ENCODE results near the gene SLC25A19. TPM values are rescaled to one million over a fixed set of nuclear protein-coding genes. Genes with fewer than 3 reads are reported as not detected.

The SLC25A19 gene
- total and polyA plus RNA-seq, 10 of the 15 experiments (the other 5 are each of a cell fraction or from before 2014, with no cell fraction given), result 32.9 to 91.6 (median 53.7) TPM

GRCh38 chr17:75270218-75270965, 18.8 kb downstream of the SLC25A19 start (continued):
- no peak for TF ChIP-seq ZBTB33 (IDR thresholded peaks at IDR 0.05)
- no peak for TF ChIP-seq ZNF622 (IDR thresholded peaks at IDR 0.05)
- TF ChIP-seq RB1 (IDR thresholded peaks at IDR 0.05; ENCODE audit: borderline replicate concordance), result no peak
- TF ChIP-seq BRCA1 (IDR thresholded peaks at IDR 0.05; ENCODE audit: low read depth, low read length), result no peak
- TF ChIP-seq NBN (IDR thresholded peaks at IDR 0.05), result no peak

GRCh38 chr17:75269844-75270217, 19.4 kb downstream of the SLC25A19 start:
- FAIRE-seq (no peak), ATAC-seq (peak; percentile 3), DNase-seq (ENCODE audit: low read depth, low spot score) (no peak)
- Histone ChIP-seq H3K4me2 (ENCODE audit: control insufficient read depth, insufficient read depth) (peak overlapping the region; percentile 81), H3K9me3 (replicated peaks; ENCODE audit: control insufficient read depth, insufficient read depth, low read length) (no peaks in the 10 kb centered on the region), H3K4me3 (peak overlapping the region; percentile 77), H3K4me1 (ENCODE audit: control insufficient read depth, insufficient read depth, low read length) (peaks cover 24% of the 10 kb centered on the region), H3K27me3 (replicated peaks in 1 of 2; ENCODE audit: control insufficient read depth in 2 of 2, insufficient read depth in 2 of 2, low read length in 1 of 2) (no peaks in the 10 kb centered on the region), H3K27ac (ENCODE audit: control insufficient read depth, insufficient read depth) (peak overlapping the region; percentile 85), H3K9ac (ENCODE audit: control insufficient read depth, insufficient read depth, low read length) (peak overlapping the region; percentile 83), H3K36me3 (ENCODE audit: control insufficient read depth in 2 of 2, insufficient read depth in 2 of 2, low read length in 1 of 2) (peaks cover 16 to 24% of the 10 kb centered on the region in 2 experiments; a peak in 3 of 4 replicates), H3K79me2 (ENCODE audit: control insufficient read depth, insufficient read depth, low read length) (peaks cover 32% of the 10 kb centered on the region), H4K20me1 (ENCODE audit: control insufficient read depth, insufficient read depth) (no peaks in the 10 kb centered on the region), H2AFZ (ENCODE audit: control insufficient read depth, low read depth, low read length) (peak overlapping the region; percentile 54)
- SMC1A ChIA-PET (ENCODE audit: uncharacterized antibody, unreplicated experiment), result interaction anchor here (0.7 to 2.8 kb wide), 16 partner anchors 8 to 156 kb away, joined by 3 to 24 read pairs (median 6); partner anchors contain the start of genes GGA3, GRB2, MRPS7 and NUP85
- RAD21 ChIA-PET (ENCODE audit: unreplicated experiment), result interaction anchor here (0.6 to 4.8 kb wide), 15 partner anchors 8 to 308 kb away, joined by 3 to 68 read pairs (median 10); partner anchors contain the start of genes GGA3, GRB2, MRPS7 and NUP85
- no peak for TF ChIP-seq PBX3 (IDR thresholded peaks at IDR 0.05; ENCODE audit: insufficient replicate concordance, low read depth, low read length)
- TF ChIP-seq ATF2 (IDR thresholded peaks at IDR 0.05; ENCODE audit: low read length), result no peak
- 27% methylated on average over 5 of the region's 6 CpGs for WGBS (ENCODE audit: insufficient coverage, insufficient replicate concordance, low lambda C conversion rate, missing lambda C conversion rate)
- POLR2A ChIA-PET, result interaction anchor here (0.7 to 6.4 kb wide), 10 partner anchors 8 to 87 kb away, joined by 3 to 73 read pairs (median 6); partner anchors contain the start of genes GGA3, MRPS7, SLC25A19 and SUMO2
- no TSS peak for BruUV-seq (replicated peaks)
- intact Hi-C loops (cut with micrococcal nuclease; ENCODE audit: unreplicated experiment) (loop anchor here (2.0 to 10.0 kb wide), 3 partner anchors 135 to 245 kb away; partner anchors contain the start of genes CASKIN2, GRB2 and TSEN54), in situ Hi-C loops (cut with MboI) (loop anchor here (5.0 kb wide), 1 partner anchor 142 kb away; no protein-coding TSS in a partner anchor)
- CTCF ChIA-PET, result interaction anchor here (0.6 to 5.3 kb wide), 29 partner anchors 8 to 363 kb away, joined by 3 to 58 read pairs (median 5); partner anchors contain the start of genes GGA3, GRB2, MRPS7 and NUP85

All from GM12878 (cell line).